ENCODE results near the gene MGST2. TPM values are rescaled to one million over a fixed set of nuclear protein-coding genes. Genes with fewer than 3 reads are reported as not detected.

The MGST2 gene
- total and polyA plus RNA-seq, 2 experiments from 2014 or later: 4.6 to 19.1 TPM

GRCh38 chr4:139659735-139660424 lies 5.7 kb upstream of the MGST2 start:
- Histone ChIP-seq H3K9me2 (ENCODE audit: insufficient read depth) (no peaks in the 10 kb centered on the region), H3K27me3 (ENCODE audit: insufficient read depth) (no peaks in the 10 kb centered on the region), H3K4me3 (no peak overlapping the region), H4K20me1 (replicated peaks; ENCODE audit: insufficient read depth) (no peaks in the 10 kb centered on the region), H3K4me2 (no peak overlapping the region), H3K36me3 (ENCODE audit: insufficient read depth) (no peaks in the 10 kb centered on the region), H3K4me1 (ENCODE audit: insufficient read depth) (peaks cover 12% of the 10 kb centered on the region; the same call in 1 of the 2 replicates), H2AFZ (no peak overlapping the region), H3K79me2 (replicated peaks; ENCODE audit: insufficient read depth) (no peaks in the 10 kb centered on the region), H3K27ac (ENCODE audit: low read depth) (no peak overlapping the region), H3F3A (replicated peaks; ENCODE audit: low read depth) (no peaks in the 10 kb centered on the region)
- Mint-ChIP-seq H3K27ac (no peak overlapping the region), H3K4me3 (no peak overlapping the region), H3K27me3 (ENCODE audit: insufficient read depth, low read depth, poor library complexity) (peaks cover 8% of the 10 kb centered on the region), H3K9me3 (no peaks in the 10 kb centered on the region), H3K36me3 (ENCODE audit: low read depth) (no peaks in the 10 kb centered on the region), H3K4me1 (peaks cover 22% of the 10 kb centered on the region)
- DNase-seq (ENCODE audit: low spot score): no peak
- no peak for ATAC-seq
- TF ChIP-seq POLR2AphosphoS5 (IDR thresholded peaks at IDR 0.05; ENCODE audit: low read depth) (no peak), ZNF462 (CRISPR knock-in tag; IDR thresholded peaks at IDR 0.05) (no peak), NANOG (IDR thresholded peaks at IDR 0.05; ENCODE audit: borderline replicate concordance) (no peak), CREB1 (CRISPR knock-in tag; IDR thresholded peaks at IDR 0.05; ENCODE audit: low read depth) (no peak)

- Histone ChIP-seq H3K4me1 (ENCODE audit: insufficient read depth) (peaks cover 12% of the 10 kb centered on the region; the same call in 1 of the 2 replicates), H3F3A (replicated peaks; ENCODE audit: low read depth) (no peaks in the 10 kb centered on the region), H2AFZ (no peak overlapping the region), H3K27me3 (ENCODE audit: insufficient read depth) (no peaks in the 10 kb centered on the region), H3K4me3 (no peak overlapping the region), H4K20me1 (replicated peaks; ENCODE audit: insufficient read depth) (no peaks in the 10 kb centered on the region), H3K79me2 (replicated peaks; ENCODE audit: insufficient read depth) (no peaks in the 10 kb centered on the region), H3K27ac (ENCODE audit: low read depth) (no peak overlapping the region), H3K9me2 (ENCODE audit: insufficient read depth) (no peaks in the 10 kb centered on the region), H3K4me2 (no peak overlapping the region), H3K36me3 (ENCODE audit: insufficient read depth) (no peaks in the 10 kb centered on the region)
- Mint-ChIP-seq H3K4me3 (no peak overlapping the region), H3K27me3 (ENCODE audit: insufficient read depth, low read depth, poor library complexity) (peaks cover 6% of the 10 kb centered on the region), H3K36me3 (ENCODE audit: low read depth) (no peaks in the 10 kb centered on the region), H3K4me1 (peaks cover 25% of the 10 kb centered on the region), H3K27ac (no peak overlapping the region), H3K9me3 (no peaks in the 10 kb centered on the region)
- TF ChIP-seq NANOG (IDR thresholded peaks at IDR 0.05; ENCODE audit: borderline replicate concordance) (no peak), ZNF114 (CRISPR knock-in tag; IDR thresholded peaks at IDR 0.05) (no peak), POLR2AphosphoS5 (IDR thresholded peaks at IDR 0.05; ENCODE audit: low read depth) (no peak)
- ATAC-seq (no peak), DNase-seq (ENCODE audit: low spot score) (no peak)
These were observed 5.0 kb upstream of the MGST2 start for GRCh38 chr4:139660568-139661043.

Data from GM23338 (cell line).